ENCODE results near the gene HOMER3. TPM values are rescaled to one million over a fixed set of nuclear protein-coding genes. Genes with fewer than 3 reads are reported as not detected.

HOMER3 gene
- total and polyA plus RNA-seq, 9 of the 15 experiments (the other 6 are each of a cell fraction or from before 2014, with no cell fraction given): 1.3 to 5.1 (median 3.7) TPM; not detected in 2

GRCh38 chr19:18919086-18919899 lies 21.7 kb downstream of the HOMER3 start, which contains the start of the genes COPE and DDX49 (continued):
- TF ChIP-seq FOXM1 (IDR thresholded peaks at IDR 0.05; ENCODE audit: low read depth) (no peak), FOXM1 (CRISPR knock-in tag; IDR thresholded peaks at IDR 0.05; ENCODE audit: low read depth) (no peak), LCOR (CRISPR knock-in tag; IDR thresholded peaks at IDR 0.05) (peak; percentile 37; the same call in 1 of the 2 replicates), RBBP5 (IDR thresholded peaks at IDR 0.05; ENCODE audit: borderline replicate concordance, insufficient read depth, low read length, poor library complexity, severe bottlenecking) (peak; percentile 75), CSDE1 (IDR thresholded peaks at IDR 0.05) (peak in 1 of 2 experiments; percentile 88; a peak in 2 of 4 replicates), KHSRP (IDR thresholded peaks at IDR 0.05) (peak; percentile 88), ZNF134 (CRISPR knock-in tag; conservative IDR thresholded peaks at IDR 0.05) (no peak), RBM22 (IDR thresholded peaks at IDR 0.05; ENCODE audit: low read depth, low read length, poor library complexity, severe bottlenecking) (no peak), PCBP2 (IDR thresholded peaks at IDR 0.05; ENCODE audit: low read depth, low read length, poor library complexity, severe bottlenecking) (no peak), NUFIP1 (IDR thresholded peaks at IDR 0.05; ENCODE audit: partially characterized antibody) (no peak), IRF9 (tag; IDR thresholded peaks at IDR 0.05) (no peak), NR0B1 (IDR thresholded peaks at IDR 0.05; ENCODE audit: partially characterized antibody) (no peak), TGIF2 (CRISPR knock-in tag; IDR thresholded peaks at IDR 0.05) (no peak), ETV5 (CRISPR knock-in tag; IDR thresholded peaks at IDR 0.05; ENCODE audit: low read depth) (peak; percentile 83; the same call in 1 of the 2 replicates), CBX3 (IDR thresholded peaks at IDR 0.05; ENCODE audit: borderline replicate concordance in 1 of 2, low read length in 2 of 2) (no peak; a peak in 1 of 3 replicates), BDP1 (IDR thresholded peaks at IDR 0.05; ENCODE audit: insufficient read depth, insufficient read length) (no peak), CTBP1 (IDR thresholded peaks at IDR 0.05; ENCODE audit: borderline replicate concordance) (peak; percentile 28), ZNF77 (CRISPR knock-in tag; IDR thresholded peaks at IDR 0.05) (no peak), WHSC1 (IDR thresholded peaks at IDR 0.05; ENCODE audit: low read length) (no peak), TAF1 (IDR thresholded peaks at IDR 0.05; ENCODE audit: control insufficient read depth, extremely low read depth, insufficient read depth, low read length, severe bottlenecking) (peak; percentile 95), RUNX1 (IDR thresholded peaks at IDR 0.05; ENCODE audit: low read depth) (no peak), OTX1 (CRISPR knock-in tag; IDR thresholded peaks at IDR 0.05) (peak; percentile 44; the same call in 1 of the 2 replicates)
- TF ChIP-seq, protein P1, sequence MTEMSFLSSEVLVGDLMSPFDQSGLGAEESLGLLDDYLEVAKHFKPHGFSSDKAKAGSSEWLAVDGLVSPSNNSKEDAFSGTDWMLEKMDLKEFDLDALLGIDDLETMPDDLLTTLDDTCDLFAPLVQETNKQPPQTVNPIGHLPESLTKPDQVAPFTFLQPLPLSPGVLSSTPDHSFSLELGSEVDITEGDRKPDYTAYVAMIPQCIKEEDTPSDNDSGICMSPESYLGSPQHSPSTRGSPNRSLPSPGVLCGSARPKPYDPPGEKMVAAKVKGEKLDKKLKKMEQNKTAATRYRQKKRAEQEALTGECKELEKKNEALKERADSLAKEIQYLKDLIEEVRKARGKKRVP (CRISPR knock-in tag; IDR thresholded peaks at IDR 0.05): no peak
- TF ChIP-seq, protein P2, sequence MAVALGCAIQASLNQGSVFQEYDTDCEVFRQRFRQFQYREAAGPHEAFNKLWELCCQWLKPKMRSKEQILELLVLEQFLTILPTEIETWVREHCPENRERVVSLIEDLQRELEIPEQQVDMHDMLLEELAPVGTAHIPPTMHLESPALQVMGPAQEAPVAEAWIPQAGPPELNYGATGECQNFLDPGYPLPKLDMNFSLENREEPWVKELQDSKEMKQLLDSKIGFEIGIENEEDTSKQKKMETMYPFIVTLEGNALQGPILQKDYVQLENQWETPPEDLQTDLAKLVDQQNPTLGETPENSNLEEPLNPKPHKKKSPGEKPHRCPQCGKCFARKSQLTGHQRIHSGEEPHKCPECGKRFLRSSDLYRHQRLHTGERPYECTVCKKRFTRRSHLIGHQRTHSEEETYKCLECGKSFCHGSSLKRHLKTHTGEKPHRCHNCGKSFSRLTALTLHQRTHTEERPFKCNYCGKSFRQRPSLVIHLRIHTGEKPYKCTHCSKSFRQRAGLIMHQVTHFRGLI (CRISPR knock-in tag; IDR thresholded peaks at IDR 0.05): no peak
